GM12892 (cell line): Measurements from ENCODE around the gene CNTN5.

Experiments
- DNase-seq: peaks from one replicate; pipeline ENCODE4 v3.0.0; 2011; ENCODE audit not compliant: insufficient read length
- FAIRE-seq: peaks from 2 replicates; lab custom pipeline; 2011; peaks lifted over from hg19 to GRCh38; lab: Jason Lieb, UNC
- POLR2A ChIP-seq: IDR thresholded peaks from 2 replicates; pipeline ENCODE4 v1.6.1; 2011; ENCODE audit warnings: low read depth, low read length, control low read depth
- POLR2AphosphoS5 ChIP-seq: IDR thresholded peaks from 2 replicates; pipeline ENCODE4 v1.6.1; 2011; ENCODE audit warnings: low read depth, low read length, control low read depth
- TAF1 ChIP-seq: IDR thresholded peaks from 2 replicates; pipeline ENCODE4 v1.6.1; 2011; ENCODE audit warnings: low read depth, mild to moderate bottlenecking, control low read depth, low read length, borderline replicate concordance

Gene CNTN5

GRCh38 chr11:99865951-99866350 is 845.2 kb downstream of the CNTN5 start:
- TF ChIP-seq TAF1 (no peak), POLR2A (no peak), POLR2AphosphoS5 (no peak)
- no peak for DNase-seq
- FAIRE-seq: no peak

GRCh38 chr11:99881610-99882009 is 860.9 kb downstream of the CNTN5 start:
- no peak for FAIRE-seq
- no peak for DNase-seq
- no peak for TF ChIP-seq POLR2A
- no peak for TF ChIP-seq POLR2AphosphoS5
- TF ChIP-seq TAF1: no peak

GRCh38 chr11:99884750-99885149 is 864.0 kb downstream of the CNTN5 start:
- TF ChIP-seq POLR2AphosphoS5 (no peak), POLR2A (no peak), TAF1 (no peak)
- DNase-seq: no peak
- FAIRE-seq: no peak

- DNase-seq (no peak), FAIRE-seq (no peak)
- TF ChIP-seq TAF1 (no peak), POLR2AphosphoS5 (no peak), POLR2A (no peak)
Observed at GRCh38 chr11:99887481-99887880, 866.7 kb downstream of the CNTN5 start.

GRCh38 chr11:99893811-99894210 is 873.1 kb downstream of the CNTN5 start:
- TF ChIP-seq POLR2AphosphoS5: no peak
- no peak for TF ChIP-seq POLR2A
- TF ChIP-seq TAF1: no peak
- FAIRE-seq (no peak), DNase-seq (no peak)

GRCh38 chr11:99901175-99901574 is 880.4 kb downstream of the CNTN5 start:
- FAIRE-seq: no peak
- no peak for TF ChIP-seq POLR2A
- no peak for TF ChIP-seq TAF1
- no peak for TF ChIP-seq POLR2AphosphoS5
- no peak for DNase-seq

- no peak for FAIRE-seq
- TF ChIP-seq POLR2A: no peak
- no peak for DNase-seq
Observed at GRCh38 chr11:99911116-99911515, 890.4 kb downstream of the CNTN5 start.

GRCh38 chr11:99916078-99916477 is 895.3 kb downstream of the CNTN5 start:
- no peak for TF ChIP-seq TAF1
- no peak for TF ChIP-seq POLR2A
- no peak for FAIRE-seq
- DNase-seq: no peak

- DNase-seq: no peak
- no peak for FAIRE-seq
- TF ChIP-seq TAF1 (no peak), POLR2AphosphoS5 (no peak), POLR2A (no peak)
Observed at GRCh38 chr11:99918761-99919160, 898.0 kb downstream of the CNTN5 start.

- TF ChIP-seq POLR2AphosphoS5 (no peak), POLR2A (no peak), TAF1 (no peak)
- DNase-seq (no peak), FAIRE-seq (no peak)
Observed at GRCh38 chr11:99920956-99921355, 900.2 kb downstream of the CNTN5 start.

GRCh38 chr11:99925968-99926367 is 905.2 kb downstream of the CNTN5 start:
- no peak for TF ChIP-seq POLR2A
- no peak for TF ChIP-seq POLR2AphosphoS5
- no peak for TF ChIP-seq TAF1
- DNase-seq (no peak), FAIRE-seq (no peak)

GRCh38 chr11:99932684-99933083 is 911.9 kb downstream of the CNTN5 start:
- TF ChIP-seq TAF1: no peak
- no peak for TF ChIP-seq POLR2AphosphoS5
- no peak for TF ChIP-seq POLR2A
- DNase-seq: no peak
- FAIRE-seq: no peak

- TF ChIP-seq POLR2AphosphoS5 (no peak), POLR2A (no peak), TAF1 (no peak)
- FAIRE-seq (no peak), DNase-seq (no peak)
Observed at GRCh38 chr11:99934008-99934407, 913.3 kb downstream of the CNTN5 start.

- no peak for FAIRE-seq
- no peak for TF ChIP-seq POLR2A
- TF ChIP-seq TAF1: no peak
- no peak for DNase-seq
Observed at GRCh38 chr11:99937330-99937729, 916.6 kb downstream of the CNTN5 start.

- TF ChIP-seq POLR2A: no peak
- TF ChIP-seq TAF1: no peak
- TF ChIP-seq POLR2AphosphoS5: no peak
- no peak for FAIRE-seq
- no peak for DNase-seq
Observed at GRCh38 chr11:99952816-99953215, 932.1 kb downstream of the CNTN5 start.

GRCh38 chr11:99960536-99960935 is 939.8 kb downstream of the CNTN5 start:
- no peak for FAIRE-seq
- no peak for DNase-seq
- TF ChIP-seq TAF1 (no peak), POLR2AphosphoS5 (no peak), POLR2A (no peak)
